Aorta (tissue), 5 donors: ENCODE data around the gene METTL13. TPM values are rescaled to one million over a fixed set of nuclear protein-coding genes. Genes with fewer than 3 reads are reported as not detected.

Source experiments
- ATAC-seq: fragments of 200-7000 bp; cut with Tn5 transposase; one replicate; pipeline ENCODE4 v1.9.1; 2022; ENCODE audit warnings: moderate library complexity; ENCODE audit not compliant: low FRiP score
- DNase-seq, 2 donors: peaks; one replicate each; pipeline ENCODE4 v3.0.0-alpha.2; 2020
- H3K27ac ChIP-seq, 2 donors: one replicate each; pipeline ENCODE4 v1.5.1; 2013; ENCODE audit warnings: low read length in 2 of 2, mild to moderate bottlenecking in 2 of 2, moderate library complexity in 2 of 2, control low read depth in 1 of 2, inconsistent platforms in 1 of 2, low read depth in 1 of 2
- H3K27me3 ChIP-seq, 2 donors: one replicate each; pipeline ENCODE4 v1.6.1; 2013; ENCODE audit warnings: control low read depth in 1 of 2, low read length in 1 of 2, mild to moderate bottlenecking in 1 of 2, moderate library complexity in 1 of 2; ENCODE audit not compliant: insufficient read depth in 2 of 2, control insufficient read depth in 1 of 2
- H3K36me3 ChIP-seq, 2 donors: one replicate each; pipeline ENCODE4 v1.6.1; 2013; ENCODE audit warnings: control low read depth in 1 of 2, low read length in 1 of 2, mild to moderate bottlenecking in 1 of 2; ENCODE audit not compliant: insufficient read depth in 2 of 2, control insufficient read depth in 1 of 2
- H3K4me1 ChIP-seq, 2 donors: one replicate each; pipeline ENCODE4 v1.6.1; 2013; ENCODE audit warnings: low read length in 2 of 2, control low read depth in 1 of 2, mild to moderate bottlenecking in 1 of 2, moderate library complexity in 1 of 2; ENCODE audit not compliant: insufficient read depth in 2 of 2, control insufficient read depth in 1 of 2
- H3K4me3 ChIP-seq, 2 donors: one replicate each; pipeline ENCODE4 v1.5.1; 2013; ENCODE audit warnings: low read length in 2 of 2, control low read depth in 1 of 2, mild to moderate bottlenecking in 1 of 2
- H3K9me3 ChIP-seq: one replicate; pipeline ENCODE4 v1.6.1; 2013; ENCODE audit warnings: mild to moderate bottlenecking, low read length; ENCODE audit not compliant: control insufficient read depth
- WGBS, 2 donors: extraction: QIAGEN DNeasy Blood & Tissue Kit; methylation state at CpG; one replicate each; pipeline ENCODE4 v1.1.7; 2013; 5-methylcytosine and 5-hydroxymethylcytosine counted together
- intact Hi-C, 2 donors: fragments of 100-400 bp; cut with DNase I; formaldehyde crosslinking; loops; one replicate each; pipeline versions ENCODE4 v1.14.2 to v1.15.0; 2022
- long read RNA-seq, 2 donors: library from polyadenylated mRNA; unstranded; transcript quantifications; one replicate each; pipeline ENCODE4 v2.0.0, GENCODE V29; 2020 to 2021
- polyA plus RNA-seq, 2 donors: library from polyadenylated mRNA; stranded (reverse); fragments of 200-250 nt; gene quantifications; one replicate each; pipeline ENCODE4 v1.2.3, GENCODE V29; 2013
- total RNA-seq, 2 donors: library from RNA; stranded (reverse); fragmentation: NEBNext Ultra II Directional; extraction: Animal tissue kit (Norgen Biotek cat#: 25700); gene quantifications; one replicate each; pipeline ENCODE4 v1.2.1, GENCODE V29; 2021
- donor health status: healthy with polysubstance abuse.
- donor health status: Bipolar disorder and iron deficiency.
- donor health status: DM: no; HTN: no; CAD: no.
- donor health status: DM: no; HTN: no; CAD: no.
- donor health status: DM: yes; HTN: yes; CAD: no.

METTL13 gene
- 10 to 100 TPM; 15.3 to 17.9 TPM for total RNA-seq
- polyA plus RNA-seq, result 10 to 100 TPM in 1 of 2 donors, 1 to 10 TPM in 1; 7.8 to 10.7 TPM
- long read RNA-seq, donor 1, transcript METTL13-201 (8 exons, 3,327 nt), result major isoform, 29 of 56 reads
- long read RNA-seq, donor 1, transcript METTL13-202 (8 exons, 3,022 nt), result minor isoform, 6 of 56 reads
- long read RNA-seq, donor 1, partial matches to known transcripts, result 12 of 56 reads
- long read RNA-seq, donor 1, other reads (novel, unspliced or antisense), result 8 of 56 reads
- long read RNA-seq, donor 2, transcript METTL13-201 (8 exons, 3,327 nt), result major isoform, 11 of 14 reads
- long read RNA-seq, donor 2, partial matches to known transcripts, result 1 of 14 reads
- long read RNA-seq, donor 2, other reads (novel, unspliced or antisense), result 2 of 14 reads

GRCh38 chr1:171781176-171781875 lies at the start of gene METTL13:
METTL13 (plus strand) TSS chr1:171781660; CDS start chr1:171781968, 308 bp downstream.
- peaks cover 0 to 2% of the 10 kb centered on the region in 2 donors for H3K36me3 ChIP-seq

GRCh38 chr1:171736196-171736595 lies 45.3 kb upstream of the METTL13 start:
- ATAC-seq (no peak), DNase-seq (no peak)
- peaks cover 0 to 7% of the 10 kb centered on the region in 2 donors for H3K4me1 ChIP-seq
- WGBS, 2 donors, result 97% methylated on average over 2 of the region's 2 CpGs
- intact Hi-C loops, result no loop called here
- no peaks in the 10 kb centered on the region for H3K9me3 ChIP-seq
- H3K27me3 ChIP-seq, result no peaks in the 10 kb centered on the region
- no peak overlapping the region for H3K27ac ChIP-seq
- H3K4me3 ChIP-seq, result no peak overlapping the region
- H3K36me3 ChIP-seq, result peaks cover 0 to 1% of the 10 kb centered on the region in 2 donors

More at GRCh38 chr1:171781176-171781875, at the start of gene METTL13:
- no peaks in the 10 kb centered on the region for H3K9me3 ChIP-seq
- ATAC-seq (peak; percentile 100), DNase-seq (peak; percentile 99)
- 1% methylated on average over 56 to 57 of the region's 57 CpGs for WGBS, 2 donors
- H3K27me3 ChIP-seq, result no peaks in the 10 kb centered on the region
- H3K4me3 ChIP-seq, result peak within 1 kb of the TSS; percentile 50 to 96
- intact Hi-C loops, result loop anchor here (1.0 to 10.0 kb wide), 4 partner anchors 39 to 137 kb away; partner anchors contain the start of gene VAMP4 (in 1 of the 2)
- peak within 1 kb of the TSS; percentile 51 to 93 for H3K27ac ChIP-seq
- H3K4me1 ChIP-seq, result peaks cover 0 to 4% of the 10 kb centered on the region in 2 donors

GRCh38 chr1:171738911-171739310 lies 42.5 kb upstream of the METTL13 start:
- no peaks in the 10 kb centered on the region for H3K27me3 ChIP-seq
- DNase-seq, result no peak
- H3K4me1 ChIP-seq, result peaks cover 0 to 7% of the 10 kb centered on the region in 2 donors
- H3K9me3 ChIP-seq, result no peaks in the 10 kb centered on the region
- peaks cover 0 to 1% of the 10 kb centered on the region in 2 donors for H3K36me3 ChIP-seq
- intact Hi-C loops, result no loop called here
- no peak for ATAC-seq
- no peak overlapping the region for H3K27ac ChIP-seq
- WGBS, 2 donors, result 87 to 89% methylated on average over 2 of the region's 2 CpGs
- no peak overlapping the region for H3K4me3 ChIP-seq

- WGBS, 2 donors, result 78 to 82% methylated on average over 2 of the region's 2 CpGs
- ATAC-seq (no peak), DNase-seq (no peak)
- H3K36me3 ChIP-seq, result peaks cover 0 to 1% of the 10 kb centered on the region in 2 donors
- no peak overlapping the region for H3K4me3 ChIP-seq
- H3K4me1 ChIP-seq, result peaks cover 0 to 7% of the 10 kb centered on the region in 2 donors
- intact Hi-C loops, result loop anchor here in 1 of 2 donors (2.0 kb wide), 1 partner anchor 41 kb away; the partner anchor contains the start of gene METTL13
- H3K27me3 ChIP-seq, result no peaks in the 10 kb centered on the region
- no peaks in the 10 kb centered on the region for H3K9me3 ChIP-seq
- H3K27ac ChIP-seq, result peak overlapping the region in 1 of 2 donors; percentile 36
Measured at GRCh38 chr1:171739656-171740055, 41.8 kb upstream of the METTL13 start.

GRCh38 chr1:171740356-171740863 lies 41.0 kb upstream of the METTL13 start:
- Histone ChIP-seq H3K9me3 (no peaks in the 10 kb centered on the region), H3K4me1 (peaks cover 0 to 7% of the 10 kb centered on the region in 2 donors), H3K27ac (no peak overlapping the region), H3K27me3 (no peaks in the 10 kb centered on the region), H3K36me3 (peaks cover 0 to 1% of the 10 kb centered on the region in 2 donors), H3K4me3 (peak overlapping the region; percentile 91 to 93)
- ATAC-seq (no peak), DNase-seq (no peak)
- 31 to 38% methylated on average over 2 of the region's 2 CpGs for WGBS, 2 donors
- intact Hi-C loops, result loop anchor here in 1 of 2 donors (2.0 kb wide), 1 partner anchor 40 kb away; the partner anchor contains the start of gene METTL13

GRCh38 chr1:171740987-171741871 lies 40.2 kb upstream of the METTL13 start:
- Histone ChIP-seq H3K9me3 (no peaks in the 10 kb centered on the region), H3K4me3 (peak overlapping the region; percentile 91 to 93), H3K36me3 (peaks cover 0 to 1% of the 10 kb centered on the region in 2 donors), H3K27me3 (no peaks in the 10 kb centered on the region), H3K4me1 (peaks cover 0 to 7% of the 10 kb centered on the region in 2 donors), H3K27ac (peak overlapping the region; percentile 43 to 94)
- DNase-seq (peak in 1 of 2 donors; percentile 57), ATAC-seq (peak; percentile 63)
- intact Hi-C loops, result loop anchor here in 1 of 2 donors (2.0 kb wide), 1 partner anchor 40 kb away; the partner anchor contains the start of gene METTL13
- 0 to 1% methylated on average over 28 of the region's 28 CpGs for WGBS, 2 donors

- H3K4me3 ChIP-seq, result peak within 1 kb of the TSS; percentile 91 to 93
- DNase-seq (peak; percentile 93 to 95), ATAC-seq (peak; percentile 96)
- 0% methylated on average over 51 to 57 of the region's 57 CpGs for WGBS, 2 donors
- H3K4me1 ChIP-seq, result peaks cover 0 to 7% of the 10 kb centered on the region in 2 donors
- H3K36me3 ChIP-seq, result no peaks in the 10 kb centered on the region
- no peaks in the 10 kb centered on the region for H3K27me3 ChIP-seq
- intact Hi-C loops, result loop anchor here (2.0 kb wide), 1 partner anchor 39 kb away; the partner anchor contains the start of gene METTL13 (in 2 of the 2)
- H3K9me3 ChIP-seq, result no peaks in the 10 kb centered on the region
- peak within 1 kb of the TSS; percentile 65 to 94 for H3K27ac ChIP-seq
Measured at GRCh38 chr1:171741872-171742576, 39.4 kb upstream of the METTL13 start, which contains the start of gene VAMP4. VAMP4 (minus strand) TSS chr1:171742065; CDS start chr1:171738414, 3,651 bp downstream.
